ENCODE results near the gene RPS6KB1. TPM values are rescaled to one million over a fixed set of nuclear protein-coding genes. Genes with fewer than 3 reads are reported as not detected.
"Not testable (repeated sequence)": the region's sequence is repeated elsewhere in the genome, so short reads cannot be mapped to it uniquely, and the experiment has no call there.

The RPS6KB1 gene
- total and polyA plus RNA-seq, 9 of the 15 experiments (the other 6 are each of a cell fraction or from before 2014, with no cell fraction given) = 8.8 to 60.7 (median 35.1) TPM

DNA sequence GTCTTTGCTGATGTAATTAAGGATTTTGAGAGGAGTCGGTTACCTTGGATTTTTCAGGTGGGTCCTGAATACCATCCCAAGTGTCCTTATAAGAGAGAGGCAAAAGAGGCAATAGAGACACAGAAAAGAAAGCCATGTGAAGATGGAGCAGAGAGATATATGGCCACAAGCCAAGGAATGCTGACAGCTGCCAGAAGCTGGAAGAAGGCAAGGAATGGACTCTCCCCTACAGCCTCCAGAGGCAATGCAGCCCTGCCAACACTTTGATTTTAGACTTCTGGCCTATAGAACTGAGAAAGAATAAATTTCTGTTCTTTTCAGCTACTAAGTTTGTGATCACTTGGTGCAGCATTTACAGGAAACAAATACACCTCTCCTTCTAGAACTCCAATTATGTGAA, 79.9 kb downstream of the RPS6KB1 start:
- intact Hi-C loops (cut with micrococcal nuclease) (no loop called here), in situ Hi-C loops (cut with MboI) (no loop called here)
- Histone ChIP-seq H3K9me3 (replicated peaks; ENCODE audit: control insufficient read depth, insufficient read depth, low read depth, low read length) (no peaks in the 10 kb centered on the region), H2AFZ (ENCODE audit: low read depth, low read length) (no peak overlapping the region), H4K20me1 (replicated peaks; ENCODE audit: control insufficient read depth, insufficient read depth, low read length) (no peaks in the 10 kb centered on the region), H3K4me2 (ENCODE audit: insufficient read depth, low read length) (no peak overlapping the region), H3K4me1 (replicated peaks in 1 of 2; ENCODE audit: control insufficient read depth in 2 of 2, insufficient read depth in 2 of 2, low read length in 2 of 2) (no peaks in the 10 kb centered on the region; a peak in 1 of 5 replicates), H3K9me1 (ENCODE audit: control insufficient read depth, insufficient read depth, low read length) (no peaks in the 10 kb centered on the region), H3K9ac (ENCODE audit: insufficient read depth in 1 of 2, low read depth in 2 of 2, low read length in 2 of 2) (no peak overlapping the region), H3K4me3 (no peak overlapping the region), H3K27ac (ENCODE audit: extremely low read depth, low read depth, low read length) (no peak overlapping the region), H3K27me3 (ENCODE audit: control insufficient read depth in 2 of 2, insufficient read depth in 2 of 2, low read length in 2 of 2) (no peaks in the 10 kb centered on the region), H3K79me2 (ENCODE audit: control insufficient read depth, insufficient read depth, low read length) (no peaks in the 10 kb centered on the region), H3K36me3 (ENCODE audit: control insufficient read depth, insufficient read depth, low read length) (no peaks in the 10 kb centered on the region)
- ChIA-PET POLR2A (interaction anchor here (2.1 kb wide), 1 partner anchor 8 kb away, joined by 5 read pairs; the partner anchor contains the start of gene RNFT1), CTCF (ENCODE audit: low intra/inter-chr PET ratio) (no interaction called here)
- TF ChIP-seq NFIC (IDR thresholded peaks at IDR 0.05) = peak; percentile 55; the same call in 1 of the 2 replicates
- no peak for TF ChIP-seq COPS2 (conservative IDR thresholded peaks at IDR 0.05)
- TF ChIP-seq RBM25 (IDR thresholded peaks at IDR 0.05; ENCODE audit: low read depth, low read length, severe bottlenecking) = peak; percentile 64
- DNase-seq (ENCODE audit: extremely low read depth in 1 of 4, low spot score in 3 of 4) (peak in 1 of 4 experiments; percentile 22), FAIRE-seq (no peak), ATAC-seq (peak; percentile 56; the same call in 2 of the 3 replicates)
- no CpG with 5 or more reads among the region's 1 CpG for WGBS (ENCODE audit: insufficient coverage, low coverage, missing lambda C conversion rate)
- no TSS peak for BruUV-seq (replicated peaks)

DNA sequence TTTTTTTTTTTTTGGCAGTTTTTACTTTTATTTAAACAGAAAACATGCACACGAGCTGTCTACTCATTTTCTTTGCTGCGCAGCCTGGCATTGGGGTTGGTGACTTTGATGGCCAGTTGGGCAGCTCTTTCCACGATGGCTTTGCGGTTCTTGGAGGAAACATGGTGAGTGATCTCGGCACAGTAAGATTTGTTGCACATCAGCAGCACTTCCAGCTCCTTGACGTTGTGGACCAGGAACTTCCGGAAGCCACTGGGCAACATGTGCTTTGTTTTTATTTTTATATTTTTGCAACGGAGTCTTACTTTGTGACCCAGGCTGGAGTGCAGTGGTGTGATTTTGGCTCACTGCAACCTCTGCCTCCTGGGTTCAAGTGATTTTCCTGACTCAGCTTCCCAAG, 80.6 kb downstream of the RPS6KB1 start:
- H3K27me3 ChIP-seq (ENCODE audit: control insufficient read depth in 2 of 2, insufficient read depth in 2 of 2, low read length in 2 of 2); BruUV-seq (replicated peaks); H3K36me3 ChIP-seq (ENCODE audit: control insufficient read depth, insufficient read depth, low read length); ATAC-seq; H3K4me1 ChIP-seq (replicated peaks in 1 of 2; ENCODE audit: control insufficient read depth in 2 of 2, insufficient read depth in 2 of 2, low read length in 2 of 2); FAIRE-seq; intact Hi-C loops (cut with micrococcal nuclease); H3K9me1 ChIP-seq (ENCODE audit: control insufficient read depth, insufficient read depth, low read length); H3K27ac ChIP-seq (ENCODE audit: extremely low read depth, low read depth, low read length); H3K9ac ChIP-seq (ENCODE audit: insufficient read depth in 1 of 2, low read depth in 2 of 2, low read length in 2 of 2); H4K20me1 ChIP-seq (replicated peaks; ENCODE audit: control insufficient read depth, insufficient read depth, low read length); H3K9me3 ChIP-seq (replicated peaks; ENCODE audit: control insufficient read depth, insufficient read depth, low read depth, low read length); H3K79me2 ChIP-seq (ENCODE audit: control insufficient read depth, insufficient read depth, low read length); H3K4me3 ChIP-seq; H2AFZ ChIP-seq (ENCODE audit: low read depth, low read length); H3K4me2 ChIP-seq (ENCODE audit: insufficient read depth, low read length); CTCF ChIA-PET (ENCODE audit: low intra/inter-chr PET ratio); in situ Hi-C loops (cut with MboI); DNase-seq (ENCODE audit: extremely low read depth in 1 of 4, low spot score in 3 of 4): not testable (repeated sequence)
- TF ChIP-seq, protein P1, sequence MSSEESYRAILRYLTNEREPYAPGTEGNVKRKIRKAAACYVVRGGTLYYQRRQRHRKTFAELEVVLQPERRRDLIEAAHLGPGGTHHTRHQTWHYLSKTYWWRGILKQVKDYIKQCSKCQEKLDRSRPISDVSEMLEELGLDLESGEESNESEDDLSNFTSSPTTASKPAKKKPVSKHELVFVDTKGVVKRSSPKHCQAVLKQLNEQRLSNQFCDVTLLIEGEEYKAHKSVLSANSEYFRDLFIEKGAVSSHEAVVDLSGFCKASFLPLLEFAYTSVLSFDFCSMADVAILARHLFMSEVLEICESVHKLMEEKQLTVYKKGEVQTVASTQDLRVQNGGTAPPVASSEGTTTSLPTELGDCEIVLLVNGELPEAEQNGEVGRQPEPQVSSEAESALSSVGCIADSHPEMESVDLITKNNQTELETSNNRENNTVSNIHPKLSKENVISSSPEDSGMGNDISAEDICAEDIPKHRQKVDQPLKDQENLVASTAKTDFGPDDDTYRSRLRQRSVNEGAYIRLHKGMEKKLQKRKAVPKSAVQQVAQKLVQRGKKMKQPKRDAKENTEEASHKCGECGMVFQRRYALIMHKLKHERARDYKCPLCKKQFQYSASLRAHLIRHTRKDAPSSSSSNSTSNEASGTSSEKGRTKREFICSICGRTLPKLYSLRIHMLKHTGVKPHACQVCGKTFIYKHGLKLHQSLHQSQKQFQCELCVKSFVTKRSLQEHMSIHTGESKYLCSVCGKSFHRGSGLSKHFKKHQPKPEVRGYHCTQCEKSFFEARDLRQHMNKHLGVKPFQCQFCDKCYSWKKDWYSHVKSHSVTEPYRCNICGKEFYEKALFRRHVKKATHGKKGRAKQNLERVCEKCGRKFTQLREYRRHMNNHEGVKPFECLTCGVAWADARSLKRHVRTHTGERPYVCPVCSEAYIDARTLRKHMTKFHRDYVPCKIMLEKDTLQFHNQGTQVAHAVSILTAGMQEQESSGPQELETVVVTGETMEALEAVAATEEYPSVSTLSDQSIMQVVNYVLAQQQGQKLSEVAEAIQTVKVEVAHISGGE (CRISPR knock-in tag; IDR thresholded peaks at IDR 0.05) = peak in 1 of 3 experiments; percentile 61; a peak in 2 of 6 replicates
- POLR2A ChIA-PET = interaction anchor here (2.1 kb wide), 1 partner anchor 9 kb away, joined by 5 read pairs; the partner anchor contains the start of gene RNFT1
- WGBS (ENCODE audit: insufficient coverage, low coverage, missing lambda C conversion rate) = 39% methylated on average over 8 of the region's 8 CpGs
